ENCODE data around the gene HNRNPH3. TPM values are rescaled to one million over a fixed set of nuclear protein-coding genes. Genes with fewer than 3 reads are reported as not detected.

The HNRNPH3 gene
- total RNA-seq, 4 donors from 2014 or later: 23.5 to 82.1 (median 43.6) TPM

- TF ChIP-seq POLR2A (IDR thresholded peaks at IDR 0.05): no peak
- no peak for TF ChIP-seq CTCF (IDR thresholded peaks at IDR 0.05)
- DNase-seq (ENCODE audit: low spot score in 2 of 2): no peak
- WGBS, 2 donors: 85 to 90% methylated on average over 4 of the region's 4 CpGs
- intact Hi-C loops (cut with DNase I; ENCODE audit: low total_unique reads): no loop called here
- no peak overlapping the region for H3K4me3 ChIP-seq (ENCODE audit: low read depth, poor library complexity, severe bottlenecking)
These were observed 13.8 kb downstream of the HNRNPH3 start for GRCh38 chr10:68345621-68346020.

- intact Hi-C loops (cut with DNase I; ENCODE audit: low total_unique reads): no loop called here
- WGBS, 2 donors: 77 to 90% methylated on average over 4 of the region's 4 CpGs
- TF ChIP-seq POLR2A (IDR thresholded peaks at IDR 0.05) (no peak), CTCF (IDR thresholded peaks at IDR 0.05) (no peak)
- DNase-seq (ENCODE audit: low spot score in 2 of 2): no peak
- H3K4me3 ChIP-seq (ENCODE audit: low read depth, poor library complexity, severe bottlenecking): no peak overlapping the region
These were observed 14.9 kb downstream of the HNRNPH3 start for GRCh38 chr10:68346774-68347173.

- intact Hi-C loops (cut with DNase I; ENCODE audit: low total_unique reads): no loop called here
- no peak overlapping the region for H3K4me3 ChIP-seq (ENCODE audit: low read depth, poor library complexity, severe bottlenecking)
- no peak for DNase-seq (ENCODE audit: low spot score in 2 of 2)
- 68 to 74% methylated on average over 2 of the region's 2 CpGs for WGBS, 2 donors
- TF ChIP-seq CTCF (IDR thresholded peaks at IDR 0.05): no peak
These were observed 16.4 kb downstream of the HNRNPH3 start for GRCh38 chr10:68348265-68348741.

- TF ChIP-seq CTCF (IDR thresholded peaks at IDR 0.05) (no peak), POLR2A (IDR thresholded peaks at IDR 0.05) (no peak)
- intact Hi-C loops (cut with DNase I; ENCODE audit: low total_unique reads): no loop called here
- H3K4me3 ChIP-seq (ENCODE audit: low read depth, poor library complexity, severe bottlenecking): no peak overlapping the region
- 100% methylated on average over 2 of the region's 2 CpGs for WGBS, 2 donors
- DNase-seq (ENCODE audit: low spot score in 2 of 2): no peak
These were observed 21.7 kb downstream of the HNRNPH3 start for GRCh38 chr10:68353537-68353936.

GRCh38 chr10:68359189-68359588, 27.3 kb downstream of the HNRNPH3 start:
- intact Hi-C loops (cut with DNase I; ENCODE audit: low total_unique reads): no loop called here
- WGBS, 2 donors: 97 to 98% methylated on average over 6 of the region's 6 CpGs
- no peak for TF ChIP-seq CTCF (IDR thresholded peaks at IDR 0.05)
- TF ChIP-seq POLR2A (IDR thresholded peaks at IDR 0.05): no peak
- no peak overlapping the region for H3K4me3 ChIP-seq (ENCODE audit: low read depth, poor library complexity, severe bottlenecking)
- DNase-seq (ENCODE audit: low spot score in 2 of 2): no peak

GRCh38 chr10:68362590-68362989, 30.7 kb downstream of the HNRNPH3 start:
- TF ChIP-seq POLR2A (IDR thresholded peaks at IDR 0.05) (no peak), CTCF (IDR thresholded peaks at IDR 0.05) (no peak)
- whole genome bisulfite sequencing, 2 donors: 88 to 93% methylated on average over 3 of the region's 3 CpGs
- H3K4me3 ChIP-seq (ENCODE audit: low read depth, poor library complexity, severe bottlenecking): no peak overlapping the region
- intact Hi-C loops (cut with DNase I; ENCODE audit: low total_unique reads): no loop called here
- no peak for DNase-seq (ENCODE audit: low spot score in 2 of 2)
